GM19395 (cell line): ENCODE measurements around the gene CRYL1.

Experiments used
- ATAC-seq: cut with Tn5 transposase; IDR thresholded peaks from one replicate; pipeline ENCODE4 v1.9.1; 2021; ENCODE audit warnings: mild to moderate bottlenecking, moderate library complexity; ENCODE audit not compliant: unreplicated experiment

Gene CRYL1

GRCh38 chr13:20495087-20496023, 30.3 kb downstream of the CRYL1 start:
- ATAC-seq, result peak; percentile 56

- ATAC-seq, result no peak
These were observed 31.0 kb downstream of the CRYL1 start for GRCh38 chr13:20494656-20495055.

GRCh38 chr13:20492641-20493040, 33.0 kb downstream of the CRYL1 start:
- no peak for ATAC-seq

GRCh38 chr13:20491926-20492435, 33.7 kb downstream of the CRYL1 start:
- no peak for ATAC-seq

- no peak for ATAC-seq
These were observed 36.4 kb downstream of the CRYL1 start for GRCh38 chr13:20489185-20489820.

GRCh38 chr13:20487927-20488326, 37.7 kb downstream of the CRYL1 start:
- no peak for ATAC-seq

DNA sequence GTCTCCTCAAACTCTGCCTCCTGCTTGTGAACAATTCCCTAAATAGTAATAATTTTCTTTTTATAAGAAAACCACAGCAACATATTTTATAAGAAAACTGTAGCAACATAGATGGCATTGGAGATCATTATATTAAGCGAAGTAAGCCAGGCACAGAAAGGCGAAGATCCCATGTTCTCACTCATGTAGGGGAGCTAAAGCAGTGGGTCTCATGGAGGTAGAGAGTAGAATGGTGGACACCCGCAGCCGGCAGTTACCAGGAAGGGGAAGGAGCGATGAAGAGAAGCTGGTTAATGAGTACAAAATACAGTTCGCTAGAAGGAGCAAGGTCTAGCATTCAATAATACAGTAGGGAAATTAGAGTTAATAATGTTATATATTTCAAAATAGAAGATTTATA, 42.9 kb downstream of the CRYL1 start:
- no peak for ATAC-seq

DNA sequence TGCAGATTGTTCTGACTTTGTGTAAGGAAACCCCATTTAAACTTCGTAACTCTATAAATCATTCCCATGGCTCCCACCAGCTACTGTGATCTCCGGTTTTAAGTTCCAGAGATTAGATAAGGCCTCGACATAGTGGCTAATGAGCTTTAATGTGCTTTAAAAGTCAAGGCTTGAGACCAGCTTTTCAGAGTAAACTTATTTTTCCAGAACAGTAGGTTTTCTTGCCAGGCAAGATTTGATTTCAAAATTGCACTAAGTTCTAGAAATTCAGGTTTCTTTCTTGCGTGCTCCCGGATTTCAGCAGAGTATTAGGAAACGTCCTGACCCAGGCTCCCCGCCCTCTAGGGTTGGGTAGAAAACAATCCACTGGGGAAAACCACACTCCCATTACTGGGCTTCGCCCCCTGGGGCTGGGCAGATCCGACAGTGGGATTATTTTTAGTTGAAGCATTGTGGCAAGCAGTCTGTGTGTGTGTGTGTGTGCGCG, 43.3 kb downstream of the CRYL1 start:
- no peak for ATAC-seq

- ATAC-seq, result no peak
These were observed 48.3 kb downstream of the CRYL1 start for GRCh38 chr13:20477394-20477793.

- peak; percentile 97 for ATAC-seq
These were observed 49.5 kb downstream of the CRYL1 start for GRCh38 chr13:20475927-20476691.

DNA sequence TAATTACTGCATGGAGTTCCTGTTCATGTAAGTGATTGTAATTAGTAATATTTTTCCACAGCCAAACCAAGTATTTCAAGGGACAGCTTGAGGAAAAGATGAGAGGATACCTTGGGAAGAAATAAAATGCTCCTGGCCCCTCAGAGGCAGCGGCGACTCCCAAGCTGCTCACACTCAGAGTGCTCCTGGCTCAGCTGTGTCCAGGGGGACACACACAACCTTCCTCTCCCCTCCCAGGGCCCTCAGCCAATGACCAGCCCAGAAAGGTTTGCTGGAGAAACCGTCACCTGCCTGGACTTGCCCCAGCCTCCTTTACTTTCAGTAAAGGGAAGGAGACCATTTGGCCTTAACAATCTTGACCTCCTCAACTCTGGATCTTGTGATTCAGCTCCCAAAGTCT, 51.1 kb downstream of the CRYL1 start:
- ATAC-seq, result no peak

DNA sequence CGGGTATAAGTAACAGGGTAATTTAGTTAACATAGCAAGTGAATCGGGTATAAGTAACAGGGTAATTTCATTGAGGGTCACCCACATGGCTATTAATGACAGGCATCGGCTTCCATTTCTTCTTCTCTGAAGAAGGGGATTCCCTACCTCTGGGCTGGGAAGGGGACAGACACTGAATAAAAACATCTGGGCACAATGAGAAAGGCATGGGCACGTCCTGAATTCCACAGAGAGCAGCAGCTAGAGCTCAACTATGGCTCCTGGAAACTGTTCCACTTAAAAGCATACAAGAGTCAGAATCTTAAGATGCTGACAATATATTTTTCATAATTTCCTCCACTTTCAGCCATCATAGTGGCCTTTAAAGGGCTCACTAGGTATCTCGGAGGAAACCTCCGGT, 51.8 kb downstream of the CRYL1 start:
- no peak for ATAC-seq

GRCh38 chr13:20473139-20473538, 52.5 kb downstream of the CRYL1 start:
- ATAC-seq, result no peak

- no peak for ATAC-seq
These were observed 53.1 kb downstream of the CRYL1 start for GRCh38 chr13:20472531-20472930.

DNA sequence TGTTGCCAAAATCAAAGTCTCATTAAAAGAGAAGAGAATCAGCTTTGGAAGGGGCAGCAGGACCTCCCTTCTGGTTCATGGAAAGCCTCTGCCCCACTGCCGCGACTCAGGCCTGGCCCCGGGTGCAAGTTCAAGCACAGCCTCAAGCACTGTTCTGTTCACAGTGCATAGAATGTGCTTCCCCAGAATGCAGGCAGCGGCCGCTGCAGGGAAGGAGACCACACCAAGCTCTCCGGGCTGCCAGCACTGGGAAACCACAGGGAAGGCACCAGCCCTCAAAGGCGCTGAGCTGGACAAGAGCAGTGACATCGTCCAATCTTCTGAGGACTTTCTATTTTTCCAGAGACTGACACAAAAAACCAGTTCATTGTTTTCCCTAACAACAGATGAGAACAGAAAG, 55.5 kb downstream of the CRYL1 start:
- no peak for ATAC-seq

- no peak for ATAC-seq
These were observed 59.3 kb downstream of the CRYL1 start for GRCh38 chr13:20466371-20466770.

DNA sequence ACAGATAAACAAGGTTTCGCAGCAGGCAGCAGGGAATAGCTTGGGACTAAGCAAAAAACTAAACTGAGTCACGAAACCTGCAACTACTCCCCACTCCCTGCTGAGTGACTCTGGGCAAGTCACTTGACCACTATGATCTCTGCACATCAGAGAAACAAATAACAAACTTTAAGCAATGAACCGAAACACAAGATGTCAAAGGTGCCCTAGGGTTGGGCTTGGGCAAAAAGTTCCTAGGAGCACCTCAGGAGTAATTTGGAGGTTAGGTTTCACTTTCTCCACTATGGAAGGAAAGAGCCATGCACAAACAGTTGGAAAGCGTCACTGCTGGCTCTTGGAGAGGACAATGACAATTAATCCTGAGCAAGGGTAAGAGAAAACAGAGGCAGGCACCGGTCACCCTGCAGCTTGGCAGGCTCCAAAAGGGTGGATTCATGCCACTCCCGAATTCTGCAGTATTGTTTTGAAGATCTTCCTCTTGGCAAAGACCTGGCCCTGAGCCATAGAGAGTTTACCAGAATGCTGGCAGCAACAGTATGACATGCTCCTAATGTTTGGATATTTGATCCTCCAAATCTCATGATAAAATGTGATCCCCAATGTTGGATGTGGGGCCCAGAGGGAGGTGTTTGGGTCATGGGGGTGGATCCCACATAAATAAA, 60.3 kb downstream of the CRYL1 start:
- no peak for ATAC-seq

DNA sequence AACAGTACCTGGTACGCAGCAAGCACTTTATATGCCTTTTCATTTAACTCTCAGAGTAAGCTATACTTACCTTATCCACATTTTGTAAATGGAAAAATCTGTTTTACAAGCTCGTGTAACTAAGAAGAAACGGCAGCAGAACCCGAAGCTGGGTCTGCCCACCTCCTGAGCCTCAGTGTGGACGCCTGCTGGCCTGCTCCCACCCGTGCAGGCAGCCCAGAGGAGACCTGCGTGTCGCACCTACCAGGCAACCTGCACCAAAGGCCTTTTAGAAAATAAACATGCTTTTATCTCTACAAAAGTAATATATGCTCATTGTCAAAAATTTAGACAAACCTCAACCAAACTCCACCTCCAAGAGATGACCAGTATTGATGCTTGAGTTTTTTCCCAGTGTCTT, 62.7 kb downstream of the CRYL1 start:
- no peak for ATAC-seq

DNA sequence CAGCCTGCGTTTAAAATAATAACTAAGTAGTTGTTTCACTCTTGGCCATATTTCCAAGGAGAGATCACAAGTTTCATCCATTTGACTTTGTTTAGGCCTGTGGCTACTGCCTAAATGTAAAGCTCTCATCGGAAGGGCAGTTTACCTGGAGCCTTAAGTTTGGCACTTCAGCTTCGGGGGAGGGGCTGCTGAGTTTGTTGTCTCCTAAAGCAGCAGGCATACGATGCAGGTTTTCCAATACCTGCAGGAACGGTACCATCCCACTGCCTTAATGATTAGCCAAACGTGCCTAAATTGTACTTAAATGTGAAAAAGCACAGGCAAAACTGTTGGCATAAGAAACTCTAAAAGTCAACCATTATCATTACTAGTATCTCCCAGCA, 63.1 kb downstream of the CRYL1 start:
- ATAC-seq, result no peak

GRCh38 chr13:20461860-20462532, 63.7 kb downstream of the CRYL1 start:
- ATAC-seq, result no peak
